GM19193 (cell line): ENCODE data around the gene LMX1B.

Source experiments
- POLR2A ChIP-seq: IDR thresholded peaks from 4 replicates; pipeline ENCODE4 v1.6.1; 2011; ENCODE audit not compliant: insufficient read depth, insufficient read length; ENCODE audit errors: extremely low read depth

The LMX1B gene

GRCh38 chr9:126683698-126684044, 69.9 kb downstream of the LMX1B start:
- no peak for TF ChIP-seq POLR2A

GRCh38 chr9:126684345-126684744, 70.6 kb downstream of the LMX1B start:
- TF ChIP-seq POLR2A = no peak

- TF ChIP-seq POLR2A = no peak
These were observed 71.3 kb downstream of the LMX1B start for GRCh38 chr9:126684965-126685465.

GRCh38 chr9:126687930-126688461, 74.3 kb downstream of the LMX1B start:
- TF ChIP-seq POLR2A = no peak

GRCh38 chr9:126688617-126689016, 74.9 kb downstream of the LMX1B start:
- TF ChIP-seq POLR2A = no peak

- no peak for TF ChIP-seq POLR2A
These were observed 75.5 kb downstream of the LMX1B start for GRCh38 chr9:126689027-126689825.

GRCh38 chr9:126690431-126691051, 76.8 kb downstream of the LMX1B start:
- no peak for TF ChIP-seq POLR2A

- no peak for TF ChIP-seq POLR2A
These were observed 78.5 kb downstream of the LMX1B start for GRCh38 chr9:126692041-126692758.

GRCh38 chr9:126692759-126693427, 79.2 kb downstream of the LMX1B start:
- no peak for TF ChIP-seq POLR2A

- no peak for TF ChIP-seq POLR2A
These were observed 79.8 kb downstream of the LMX1B start for GRCh38 chr9:126693428-126693944.

GRCh38 chr9:126694206-126695081, 80.7 kb downstream of the LMX1B start:
- TF ChIP-seq POLR2A = no peak

GRCh38 chr9:126695186-126695585, 81.5 kb downstream of the LMX1B start:
- no peak for TF ChIP-seq POLR2A

- TF ChIP-seq POLR2A = no peak
These were observed 82.1 kb downstream of the LMX1B start for GRCh38 chr9:126695701-126696400.
